Measurements from ENCODE around the gene RP9. TPM values are rescaled to one million over a fixed set of nuclear protein-coding genes. Genes with fewer than 3 reads are reported as not detected.

The RP9 gene
- 8.4 and 10.0 TPM in 2 replicates for total RNA-seq

GRCh38 chr7:33109005-33109757, at the start of gene RP9:
TSS of gene RP9 (minus strand) at chr7:33109404. CDS start at chr7:33109372, 32 bp downstream.

GRCh38 chr7:33128990-33129805, 20.0 kb upstream of the RP9 start, which contains the start of gene BBS9:
TSS of gene BBS9 (plus strand) at chr7:33129564. CDS start at chr7:33146253, 16,689 bp downstream.

GRCh38 chr7:33062023-33062781, 47.0 kb downstream of the RP9 start, which contains the start of gene NT5C3A:
TSS of gene NT5C3A (minus strand) at chr7:33062776. CDS start at chr7:33062705, 71 bp downstream.

Other genes starting within 250 kb of the RP9 start
- 17.5 and 18.0 TPM in 2 replicates for gene KBTBD2, start 217.6 kb downstream of the RP9 start, total RNA-seq
- 122 and 127 TPM in 2 replicates for gene FKBP9, start 152.0 kb downstream of the RP9 start, total RNA-seq
- gene NT5C3A, start 46.6 kb downstream of the RP9 start, total RNA-seq, result 15.0 and 24.0 TPM in 2 replicates
- 6.7 and 7.1 TPM in 2 replicates for gene BBS9, start 20.2 kb upstream of the RP9 start, total RNA-seq

Data from bronchus fibroblast of lung (primary cell).